Lower lobe of right lung (tissue), 2 donors: ENCODE data around the gene SORL1-AS1.

ENCODE experiments used
- ATAC-seq, 2 donors: fragments of 200-7000 bp; cut with Tn5 transposase; one replicate each; pipeline ENCODE4 v1.9.1; 2020 to 2022; ENCODE audit warnings: mild to moderate bottlenecking in 2 of 2, moderate library complexity in 2 of 2
- DNase-seq: peaks from one replicate; pipeline ENCODE4 v3.0.0-alpha.2; 2020
- H3K27ac ChIP-seq: fragments of 200-600 bp; one replicate; pipeline ENCODE4 v1.8.0; 2022
- H3K27me3 ChIP-seq: fragments of 200-600 bp; one replicate; pipeline ENCODE4 v1.8.0; 2022; ENCODE audit warnings: low read depth
- H3K36me3 ChIP-seq: fragments of 200-600 bp; one replicate; pipeline ENCODE4 v1.8.0; 2022; ENCODE audit warnings: mild to moderate bottlenecking
- H3K4me1 ChIP-seq: fragments of 200-600 bp; one replicate; pipeline ENCODE4 v1.8.0; 2022
- H3K4me3 ChIP-seq: fragments of 200-600 bp; one replicate; pipeline ENCODE4 v1.8.0; 2022; ENCODE audit warnings: mild to moderate bottlenecking
- H3K9me3 ChIP-seq: fragments of 200-600 bp; one replicate; pipeline ENCODE4 v1.8.0; 2022
- CTCF ChIP-seq: fragments of 200-600 bp; IDR thresholded peaks from one replicate; pipeline ENCODE4 v1.8.0; 2022; ENCODE audit warnings: antibody characterized with exemption, mild to moderate bottlenecking
- intact Hi-C: fragments of 100-400 bp; cut with DNase I; formaldehyde crosslinking; loops from one replicate; pipeline ENCODE4 v1.11.0; 2022
- donor health status: DM: no; HTN: yes; CAD: no; lungs with severe emphysema.

The SORL1-AS1 gene

GRCh38 chr11:121479698-121480238, 27.0 kb upstream of the SORL1-AS1 start:
- no peak for DNase-seq
- H3K27ac ChIP-seq: no peak overlapping the region
- TF ChIP-seq CTCF: no peak
- ATAC-seq: no peak
- no peaks in the 10 kb centered on the region for H3K27me3 ChIP-seq
- no peaks in the 10 kb centered on the region for H3K9me3 ChIP-seq
- H3K4me1 ChIP-seq: peaks cover 28% of the 10 kb centered on the region
- no peak overlapping the region for H3K4me3 ChIP-seq
- no peaks in the 10 kb centered on the region for H3K36me3 ChIP-seq
- intact Hi-C loops: no loop called here

DNA sequence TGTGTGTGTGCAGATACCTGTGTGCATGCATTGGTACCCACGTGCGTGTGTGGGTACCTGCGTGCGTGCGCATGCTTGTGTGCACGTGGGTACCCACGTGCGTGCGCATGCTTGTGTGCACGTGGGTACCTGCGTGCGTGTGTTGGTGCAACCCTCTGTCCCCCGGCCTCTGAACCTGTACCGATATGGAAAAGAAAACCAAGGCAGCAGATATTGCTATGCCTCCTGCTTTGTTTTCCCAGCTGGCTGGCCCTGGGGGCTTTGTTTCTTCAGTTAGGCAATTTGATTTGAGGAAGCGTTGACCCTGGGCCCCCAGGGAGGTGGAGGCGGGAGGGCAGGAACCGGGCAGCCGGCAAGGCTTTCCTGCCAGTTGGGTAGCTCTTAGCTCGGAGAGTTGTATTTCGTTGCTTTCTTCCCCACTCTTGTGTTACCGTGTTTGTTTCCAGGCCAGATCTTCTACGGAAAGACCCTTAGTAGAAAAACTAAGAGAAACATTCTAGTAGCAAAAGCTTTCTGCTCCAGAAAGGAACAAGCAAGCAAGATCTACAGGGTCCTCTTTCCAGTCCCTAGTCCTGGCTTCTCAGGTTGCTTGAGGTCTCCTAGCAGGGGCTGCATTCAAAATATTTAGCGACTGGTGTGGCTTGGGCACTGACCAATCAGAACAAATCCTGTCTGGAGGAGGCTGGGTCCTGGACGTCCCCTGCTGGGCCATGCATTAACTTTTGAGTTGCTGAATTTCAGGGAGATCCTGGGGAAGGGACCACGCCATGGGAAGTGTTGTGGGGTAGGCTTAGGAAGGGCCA, 26.3 kb upstream of the SORL1-AS1 start:
- Histone ChIP-seq H3K36me3 (no peaks in the 10 kb centered on the region), H3K27ac (no peak overlapping the region), H3K9me3 (no peaks in the 10 kb centered on the region), H3K27me3 (no peaks in the 10 kb centered on the region), H3K4me1 (peaks cover 22% of the 10 kb centered on the region), H3K4me3 (no peak overlapping the region)
- DNase-seq (no peak), ATAC-seq (no peak)
- intact Hi-C loops: no loop called here
- TF ChIP-seq CTCF: no peak

- intact Hi-C loops: no loop called here
- H3K36me3 ChIP-seq: no peaks in the 10 kb centered on the region
- TF ChIP-seq CTCF: no peak
- H3K9me3 ChIP-seq: no peaks in the 10 kb centered on the region
- DNase-seq (no peak), ATAC-seq (peak in 1 of 2 donors; percentile 64)
- no peak overlapping the region for H3K27ac ChIP-seq
- H3K4me3 ChIP-seq: no peak overlapping the region
- peaks cover 15% of the 10 kb centered on the region for H3K4me1 ChIP-seq
- no peaks in the 10 kb centered on the region for H3K27me3 ChIP-seq
Observed at GRCh38 chr11:121478226-121478894, 25.6 kb upstream of the SORL1-AS1 start.

GRCh38 chr11:121476379-121477032, 23.7 kb upstream of the SORL1-AS1 start:
- peaks cover 6% of the 10 kb centered on the region for H3K4me1 ChIP-seq
- ATAC-seq: no peak

More at GRCh38 chr11:121476379-121477032, 23.7 kb upstream of the SORL1-AS1 start:
- Histone ChIP-seq H3K36me3 (no peaks in the 10 kb centered on the region), H3K27me3 (no peaks in the 10 kb centered on the region), H3K4me3 (no peak overlapping the region), H3K27ac (no peak overlapping the region), H3K9me3 (no peaks in the 10 kb centered on the region)
- DNase-seq: no peak
- no peak for TF ChIP-seq CTCF
- intact Hi-C loops: no loop called here
